ENCODE measurements around the gene HEXD.
"Not testable (repeated sequence)": the region's sequence is repeated elsewhere in the genome, so short reads cannot be mapped to it uniquely, and the experiment has no call there.

Gene HEXD

GRCh38 chr17:82442643-82443464 is 24.7 kb downstream of the HEXD start:
- DNase-seq = no peak

GRCh38 chr17:82443465-82444283 is 25.5 kb downstream of the HEXD start:
- DNase-seq = no peak

- no peak for DNase-seq
These were observed 26.2 kb downstream of the HEXD start for GRCh38 chr17:82444284-82444893.

GRCh38 chr17:82444941-82445521 is 26.9 kb downstream of the HEXD start:
- DNase-seq = no peak

GRCh38 chr17:82445542-82445941 is 27.4 kb downstream of the HEXD start:
- DNase-seq = no peak

- no peak for DNase-seq
These were observed 28.0 kb downstream of the HEXD start for GRCh38 chr17:82446124-82446523.

- DNase-seq = no peak
These were observed 28.5 kb downstream of the HEXD start for GRCh38 chr17:82446649-82447048.

- no peak for DNase-seq
These were observed 29.7 kb downstream of the HEXD start for GRCh38 chr17:82447876-82448275.

GRCh38 chr17:82449131-82449882 is 31.2 kb downstream of the HEXD start:
- no peak for DNase-seq

GRCh38 chr17:82449883-82450356 is 31.8 kb downstream of the HEXD start:
- no peak for DNase-seq

GRCh38 chr17:82450357-82451106 is 32.4 kb downstream of the HEXD start, which contains the start of gene CYBC1:
Gene CYBC1, minus strand, starts transcription at chr17:82450752. Its CDS starts 1,498 bp downstream, at chr17:82449254.
- no peak for DNase-seq

- no peak for DNase-seq
These were observed 34.0 kb downstream of the HEXD start for GRCh38 chr17:82452162-82452561.

- not testable (repeated sequence) for DNase-seq
These were observed 35.0 kb downstream of the HEXD start for GRCh38 chr17:82453151-82453550.

- DNase-seq = not testable (repeated sequence)
These were observed 35.6 kb downstream of the HEXD start for GRCh38 chr17:82453706-82454105.

GRCh38 chr17:82457073-82457928 is 39.2 kb downstream of the HEXD start:
- no peak for DNase-seq

- no peak for DNase-seq
These were observed 39.7 kb downstream of the HEXD start for GRCh38 chr17:82457929-82458178.

GRCh38 chr17:82458179-82458884 is 40.2 kb downstream of the HEXD start, which contains the start of gene NARF:
Gene NARF, plus strand, starts transcription at chr17:82458741. Its CDS starts 63 bp downstream, at chr17:82458804.
- DNase-seq = peak; percentile 65

- no peak for DNase-seq
These were observed 40.8 kb downstream of the HEXD start for GRCh38 chr17:82458885-82459424.

GRCh38 chr17:82459936-82460335 is 41.8 kb downstream of the HEXD start:
- DNase-seq = not testable (repeated sequence)

Data from NCI-H524 treated with DMSO at 0.1 percent for 48 hours (cell line).